Cardiac fibroblast (primary cell): Measurements from ENCODE around the gene ATG2A.

ENCODE experiments used
- DNase-seq, 2 donors: peaks; one replicate each; pipeline versions ENCODE4 v3.0.0 to v3.0.0-alpha.2; 2010; ENCODE audit warnings: low read depth in 2 of 2
- H3K4me3 ChIP-seq, 2 donors: replicated peaks in 1 of 2; 1 replicate in 1 of 2; 2 replicates in 1 of 2; pipeline ENCODE4 v1.5.1; 2011; ENCODE audit warnings: low read depth in 2 of 2, low read length in 2 of 2, mild to moderate bottlenecking in 2 of 2, moderate library complexity in 1 of 2
- TF ChIP-seq, protein P1 (sequence below): IDR thresholded peaks from one replicate; pipeline ENCODE4 v1.5.1; 2011; ENCODE audit warnings: low read depth, mild to moderate bottlenecking, low read length, inconsistent platforms

Gene ATG2A

DNA sequence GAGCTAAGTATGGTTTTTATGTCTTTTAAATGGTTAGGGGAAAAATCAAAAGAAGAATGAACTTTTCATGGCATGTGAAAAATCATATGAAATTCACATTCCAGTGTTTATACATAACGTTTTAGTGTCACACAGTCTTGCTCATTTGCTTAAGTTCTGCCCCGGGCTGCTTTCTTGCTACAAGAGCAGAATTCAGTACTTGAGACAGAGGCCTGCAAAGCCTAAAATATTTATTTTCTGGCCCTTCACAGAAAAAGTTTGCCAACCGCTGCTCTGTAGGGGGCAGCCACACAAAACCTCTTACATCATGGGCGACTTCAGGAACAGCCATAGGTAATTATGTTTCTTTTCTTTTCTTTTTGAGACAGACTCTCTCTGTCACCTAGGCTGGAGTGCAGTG lies 1.0 kb upstream of the ATG2A start:
- DNase-seq = peak; percentile 62 to 75
- H3K4me3 ChIP-seq = peak overlapping the region; percentile 50 to 92
- TF ChIP-seq, protein P1, sequence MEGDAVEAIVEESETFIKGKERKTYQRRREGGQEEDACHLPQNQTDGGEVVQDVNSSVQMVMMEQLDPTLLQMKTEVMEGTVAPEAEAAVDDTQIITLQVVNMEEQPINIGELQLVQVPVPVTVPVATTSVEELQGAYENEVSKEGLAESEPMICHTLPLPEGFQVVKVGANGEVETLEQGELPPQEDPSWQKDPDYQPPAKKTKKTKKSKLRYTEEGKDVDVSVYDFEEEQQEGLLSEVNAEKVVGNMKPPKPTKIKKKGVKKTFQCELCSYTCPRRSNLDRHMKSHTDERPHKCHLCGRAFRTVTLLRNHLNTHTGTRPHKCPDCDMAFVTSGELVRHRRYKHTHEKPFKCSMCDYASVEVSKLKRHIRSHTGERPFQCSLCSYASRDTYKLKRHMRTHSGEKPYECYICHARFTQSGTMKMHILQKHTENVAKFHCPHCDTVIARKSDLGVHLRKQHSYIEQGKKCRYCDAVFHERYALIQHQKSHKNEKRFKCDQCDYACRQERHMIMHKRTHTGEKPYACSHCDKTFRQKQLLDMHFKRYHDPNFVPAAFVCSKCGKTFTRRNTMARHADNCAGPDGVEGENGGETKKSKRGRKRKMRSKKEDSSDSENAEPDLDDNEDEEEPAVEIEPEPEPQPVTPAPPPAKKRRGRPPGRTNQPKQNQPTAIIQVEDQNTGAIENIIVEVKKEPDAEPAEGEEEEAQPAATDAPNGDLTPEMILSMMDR = peak; percentile 29

DNA sequence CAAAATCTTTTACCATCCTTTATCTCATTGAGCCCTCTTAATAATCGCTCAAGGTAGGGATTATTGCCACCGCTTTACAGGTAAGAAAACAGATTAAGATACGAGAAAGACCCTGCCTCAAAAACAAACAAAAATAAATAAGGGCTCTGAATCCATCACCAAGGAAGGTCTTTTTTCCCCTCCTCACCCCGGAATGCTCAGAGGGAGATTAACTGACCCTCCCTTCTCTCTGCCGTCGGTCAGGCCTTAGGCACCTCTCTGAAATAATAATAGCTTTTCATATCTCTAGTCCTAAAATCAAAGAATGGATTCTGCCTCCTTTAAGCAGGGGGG lies 620 bp upstream of the ATG2A start:
- H3K4me3 ChIP-seq = peak overlapping the region; percentile 50 to 92
- TF ChIP-seq, protein P1 = no peak
- DNase-seq = peak in 1 of 2 donors; percentile 7

DNA sequence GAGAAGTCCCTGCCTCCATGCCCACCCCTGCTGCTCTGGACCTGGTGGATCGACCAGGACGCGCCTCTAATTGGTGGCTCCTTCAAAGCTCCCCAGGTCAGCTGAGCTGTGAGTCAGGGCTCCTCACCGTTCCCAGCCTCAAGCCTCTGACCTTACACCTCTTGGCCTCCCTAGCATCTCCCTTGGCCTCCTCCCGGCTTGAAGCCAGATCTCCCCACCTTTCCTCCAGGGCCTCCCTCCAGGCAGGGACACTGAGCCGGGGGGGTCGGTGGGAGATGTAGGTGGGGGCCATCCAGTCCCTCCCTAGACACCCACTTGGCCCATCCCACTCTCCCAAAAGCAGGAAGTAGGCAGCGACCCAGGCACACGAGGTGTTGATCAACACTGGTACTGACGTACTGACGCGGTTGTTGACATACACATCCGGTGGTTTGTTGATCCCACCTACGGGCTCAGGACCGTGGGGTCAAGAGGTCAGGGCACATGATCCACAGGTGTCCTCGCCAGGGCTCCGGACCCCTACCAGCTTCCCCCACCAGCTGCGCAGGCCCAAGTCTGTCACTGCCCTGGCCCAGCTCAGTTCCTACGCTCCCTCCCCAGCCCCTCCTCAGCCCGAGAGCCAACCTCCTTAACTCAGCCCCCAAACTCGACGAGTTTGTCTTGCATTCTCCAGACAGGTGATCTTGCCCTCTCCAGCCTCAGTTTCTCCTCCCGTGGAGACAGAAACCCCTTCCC lies 802 bp downstream of the ATG2A start:
- TF ChIP-seq, protein P1 = no peak
- DNase-seq = peak; percentile 40 to 69
- H3K4me3 ChIP-seq = peak overlapping the region; percentile 92 to 95

DNA sequence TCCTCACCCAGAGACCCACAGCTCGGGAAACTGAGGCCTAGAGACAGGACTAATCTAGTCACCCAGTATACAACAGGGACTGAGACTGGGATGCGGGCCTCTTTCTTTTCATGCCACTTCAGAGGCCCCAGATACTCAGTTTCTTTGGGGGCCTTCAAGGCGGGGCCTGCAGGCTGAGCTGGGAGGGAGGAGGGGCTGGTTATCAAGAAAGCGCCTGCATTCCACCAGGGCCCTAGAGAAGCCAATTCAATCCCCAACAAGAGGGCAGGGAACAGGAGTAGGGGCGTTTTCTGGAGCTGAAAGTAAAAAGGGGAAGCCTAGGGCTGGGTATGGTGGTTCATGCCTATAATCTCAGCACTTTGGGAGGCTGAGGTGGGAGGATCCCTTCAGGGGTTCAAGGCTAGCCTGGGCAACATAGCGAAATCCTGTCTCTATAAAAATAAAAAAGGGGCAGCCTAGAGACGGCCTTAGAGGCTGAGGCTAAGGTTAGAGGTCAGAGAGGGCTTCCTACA lies 1.6 kb downstream of the ATG2A start:
- DNase-seq = no peak
- peak overlapping the region in 1 of 2 donors; percentile 95 for H3K4me3 ChIP-seq
- TF ChIP-seq, protein P1 = no peak

DNA sequence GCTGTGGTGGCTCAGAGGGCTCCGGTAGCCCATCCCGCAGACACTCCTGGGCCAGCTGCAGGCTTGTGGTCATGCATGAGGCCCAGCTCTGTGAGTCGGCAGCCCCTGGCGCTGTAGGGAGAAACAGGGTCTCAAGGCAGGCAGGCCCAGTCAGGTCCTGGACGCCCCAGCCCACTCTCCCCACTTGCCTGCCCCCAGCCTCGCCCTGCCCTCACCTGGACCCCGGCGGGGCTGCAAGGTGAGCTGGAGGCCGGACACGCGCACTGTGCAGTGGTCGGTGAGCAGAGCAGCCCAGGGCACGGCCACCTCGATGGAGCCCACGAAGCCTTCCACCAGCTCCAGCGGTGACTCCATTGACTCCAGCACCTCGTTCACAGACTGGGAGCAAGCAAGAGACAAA lies 2.9 kb downstream of the ATG2A start:
- DNase-seq = no peak
- TF ChIP-seq, protein P1 = no peak
- no peak overlapping the region for H3K4me3 ChIP-seq

DNA sequence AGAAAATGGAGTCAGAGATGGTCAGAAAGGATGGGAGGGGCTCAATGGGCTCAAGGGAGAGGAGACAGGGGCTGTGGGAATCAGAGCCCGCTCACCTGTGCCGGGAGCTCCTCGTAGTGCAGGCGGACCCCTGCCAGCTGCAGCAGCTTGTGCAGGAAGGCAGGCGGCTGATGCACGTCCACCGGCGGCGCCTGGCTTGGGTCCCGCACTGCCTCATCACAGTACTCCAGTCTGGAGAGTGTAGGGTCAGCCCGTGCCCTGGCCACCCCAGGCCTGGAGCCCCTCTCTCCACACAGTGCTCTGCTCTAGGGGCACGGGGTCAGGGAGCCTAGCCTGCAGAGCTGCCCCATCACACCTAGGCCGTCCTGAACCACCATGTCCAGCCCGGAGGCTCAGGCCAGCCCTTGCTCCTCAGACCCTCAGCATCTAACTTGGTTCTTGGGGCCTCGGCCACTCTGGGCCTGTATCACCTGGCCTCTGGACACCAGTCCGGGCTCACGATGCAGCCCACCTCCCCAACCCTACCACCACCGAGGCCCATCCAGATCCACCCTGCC lies 3.8 kb downstream of the ATG2A start:
- TF ChIP-seq, protein P1 = no peak
- DNase-seq = no peak
- H3K4me3 ChIP-seq = no peak overlapping the region
